Epithelial cell of umbilical artery (primary cell): ENCODE results near the gene IFNA1. TPM values are rescaled to one million over a fixed set of nuclear protein-coding genes. Genes with fewer than 3 reads are reported as not detected.

Experiments used
- total RNA-seq: library from RNA; depleted of rRNA; stranded (reverse); fragments of >200 nt; gene quantifications from 2 replicates; pipeline ENCODE4 v1.2.3, GENCODE V29; 2014

Gene IFNA1
- not detected in 2 replicates for total RNA-seq

GRCh38 chr9:21440139-21440538 lies at the start of gene IFNA1:
Gene IFNA1, plus strand, starts transcription at chr9:21440439. Its CDS starts 69 bp downstream, at chr9:21440508.

GRCh38 chr9:21408817-21409216 lies 31.4 kb upstream of the IFNA1 start, which contains the start of gene IFNA8:
Gene IFNA8, plus strand, starts transcription at chr9:21409117. Its CDS starts 60 bp downstream, at chr9:21409177.

GRCh38 chr9:21482213-21482612 lies 42.0 kb downstream of the IFNA1 start, which contains the start of gene IFNE:
Gene IFNE, minus strand, starts transcription at chr9:21482313. Its CDS starts 619 bp downstream, at chr9:21481694.

Other genes starting within 250 kb of the IFNA1 start
- gene IFNA7, start 238.2 kb upstream of the IFNA1 start, total RNA-seq, result not detected in 2 replicates
- not detected in 2 replicates for gene IFNA10, start 233.3 kb upstream of the IFNA1 start, total RNA-seq
- gene IFNA16, start 223.1 kb upstream of the IFNA1 start, total RNA-seq, result not detected in 2 replicates
- gene IFNA17, start 212.2 kb upstream of the IFNA1 start, total RNA-seq, result not detected in 2 replicates
- gene IFNA14, start 200.4 kb upstream of the IFNA1 start, total RNA-seq, result not detected in 2 replicates
- under 0.01 TPM in 1 of 2 replicates, not detected in the other for gene IFNA5, start 135.1 kb upstream of the IFNA1 start, total RNA-seq
- 37.7 and 38.8 TPM in 2 replicates for gene KLHL9, start 105.0 kb upstream of the IFNA1 start, total RNA-seq
- not detected in 2 replicates for gene IFNA6, start 89.6 kb upstream of the IFNA1 start, total RNA-seq
- gene IFNA13, start 72.4 kb upstream of the IFNA1 start, total RNA-seq, result not detected in 2 replicates
- not detected in 2 replicates for gene IFNA2, start 55.0 kb upstream of the IFNA1 start, total RNA-seq
- gene IFNA8, start 31.3 kb upstream of the IFNA1 start, total RNA-seq, result not detected in 2 replicates
- 0.32 and 3.6 TPM in 2 replicates for gene IFNE, start 41.9 kb downstream of the IFNA1 start, total RNA-seq